RWPE1 (cell line): ENCODE results near the gene WDR13.

Experiments
- CTCF ChIA-PET: fragments of 350-600 bp; sonication (Branson Sonifier 250); formaldehyde crosslinking; extraction: SDS; loops from one replicate; lab custom pipeline; 2021; lab: Yijun Ruan, JAX
- POLR2A ChIA-PET: fragments of 400-600 bp; formaldehyde crosslinking; extraction: SDS; loops from one replicate; lab custom pipeline; 2020; ENCODE audit warnings: antibody characterized with exemption; ENCODE audit not compliant: low non-redundant PET; lab: Yijun Ruan, JAX
- DNase-seq: peaks from one replicate; pipeline ENCODE4 v3.0.0; 2012; ENCODE audit warnings: low spot score
- H3K27ac ChIP-seq: fragments of 450-650 bp; 2 replicates; pipeline ENCODE4 v1.5.1; 2017
- CTCF ChIP-seq: fragments of 450-650 bp; conservative IDR thresholded peaks from 2 replicates; pipeline ENCODE4 v1.5.1; 2017; ENCODE audit warnings: low read depth, mild to moderate bottlenecking

Gene WDR13

GRCh38 chrX:48578661-48579128, 18.6 kb upstream of the WDR13 start:
- peak overlapping the region; percentile 37 for H3K27ac ChIP-seq
- no peak for DNase-seq
- ChIA-PET POLR2A (interaction anchor here (0.6 to 0.7 kb wide), 2 partner anchors 20 to 39 kb away, joined by 3 to 6 read pairs; no protein-coding TSS in a partner anchor), CTCF (no interaction called here)
- no peak for TF ChIP-seq CTCF

GRCh38 chrX:48579259-48579658, 18.0 kb upstream of the WDR13 start:
- ChIA-PET CTCF (no interaction called here), POLR2A (interaction anchor here (0.7 kb wide), 1 partner anchor 19 kb away, joined by 6 read pairs; no protein-coding TSS in a partner anchor)
- H3K27ac ChIP-seq = peak overlapping the region; percentile 60
- TF ChIP-seq CTCF = no peak
- DNase-seq = no peak

GRCh38 chrX:48580662-48581061, 16.6 kb upstream of the WDR13 start:
- DNase-seq = no peak
- CTCF ChIA-PET = no interaction called here

GRCh38 chrX:48584698-48585097, 12.6 kb upstream of the WDR13 start:
- POLR2A ChIA-PET = no interaction called here
- CTCF ChIA-PET = no interaction called here
- H3K27ac ChIP-seq = no peak overlapping the region
- DNase-seq = no peak
- TF ChIP-seq CTCF = no peak

More at GRCh38 chrX:48580662-48581061, 16.6 kb upstream of the WDR13 start:
- TF ChIP-seq CTCF = no peak
- POLR2A ChIA-PET = no interaction called here
- H3K27ac ChIP-seq = peak overlapping the region; percentile 64

- no peak for TF ChIP-seq CTCF
- DNase-seq = no peak
- peak overlapping the region; percentile 93 for H3K27ac ChIP-seq
- ChIA-PET POLR2A (no interaction called here), CTCF (no interaction called here)
Observed at GRCh38 chrX:48589482-48590162, 7.7 kb upstream of the WDR13 start.

GRCh38 chrX:48590203-48591103, 6.8 kb upstream of the WDR13 start:
- ChIA-PET POLR2A (no interaction called here), CTCF (no interaction called here)
- DNase-seq = no peak
- TF ChIP-seq CTCF = no peak
- peak overlapping the region; percentile 93 for H3K27ac ChIP-seq
